Endothelial cell of umbilical vein (primary cell): Measurements from ENCODE around the gene TMEM161A. TPM values are rescaled to one million over a fixed set of nuclear protein-coding genes. Genes with fewer than 3 reads are reported as not detected.

Source experiments
- BruUV-seq: library from RNA; stranded (reverse); fragments of 400-500 nt; replicated peaks from 2 replicates; lab custom pipeline; 2021; lab: Mats Ljungman, UMichigan
- CTCF ChIA-PET: fragments of 300-600, 350-600 bp; sonication (Branson Sonifier 250); formaldehyde crosslinking; loops from one replicate; lab custom pipeline; 2021; ENCODE audit warnings: antibody characterized with exemption, inconsistent platforms; lab: Charles Lee
- POLR2A ChIA-PET: fragments of 300-600, 350-600 bp; sonication (Branson Sonifier 250); formaldehyde crosslinking; loops from one replicate; lab custom pipeline; 2021; ENCODE audit warnings: antibody characterized with exemption, inconsistent platforms; lab: Charles Lee
- DNase-seq: peaks from one replicate; pipeline ENCODE4 v3.0.0-alpha.2; 2011; ENCODE audit warnings: low read depth, low spot score
- FAIRE-seq: peaks from 2 replicates; lab custom pipeline; 2011; peaks lifted over from hg19 to GRCh38; lab: Jason Lieb, UNC
- H2AFZ ChIP-seq: 2 replicates; pipeline ENCODE4 v1.6.0; 2012; ENCODE audit warnings: low read depth, low read length, control low read depth, inconsistent platforms
- H3K27ac ChIP-seq: 2 replicates; pipeline ENCODE4 v1.5.1; 2011; ENCODE audit warnings: low read depth, mild to moderate bottlenecking, control low read depth, low read length, moderate library complexity; ENCODE audit not compliant: insufficient read depth
- H3K27me3 ChIP-seq, 2 experiments: 2 replicates each; pipeline versions ENCODE4 v1.6.0 to v1.6.1; 2011; ENCODE audit warnings: low read length in 2 of 2, mixed read lengths in 1 of 2; ENCODE audit not compliant: control insufficient read depth in 2 of 2, insufficient read depth in 2 of 2
- H3K36me3 ChIP-seq, 2 experiments: 2 replicates in 1 of 2; 3 replicates in 1 of 2; pipeline ENCODE4 v1.5.1; 2011; ENCODE audit warnings: low read length in 2 of 2, mild to moderate bottlenecking in 1 of 2, moderate library complexity in 1 of 2; ENCODE audit not compliant: control insufficient read depth in 2 of 2, insufficient read depth in 2 of 2; ENCODE audit errors: extremely low read depth in 1 of 2
- H3K4me1 ChIP-seq: 3 replicates; pipeline ENCODE4 v1.5.1; 2011; ENCODE audit warnings: mild to moderate bottlenecking, low read length; ENCODE audit not compliant: control insufficient read depth, insufficient read depth; ENCODE audit errors: extremely low read depth
- H3K4me2 ChIP-seq: 2 replicates; pipeline ENCODE4 v1.6.1; 2011; ENCODE audit warnings: low read length, control low read depth, mixed read lengths; ENCODE audit not compliant: insufficient read depth
- H3K4me3 ChIP-seq, 3 experiments: fragments of 200-600 bp in 1 of 3; sonication (generic), shearing (Covaris generic) in 1 of 3; replicated peaks in 1 of 3; 2 replicates each; pipeline ENCODE4 v1.5.1; 2011 to 2016; ENCODE audit warnings: control low read depth in 3 of 3, low read length in 3 of 3, mild to moderate bottlenecking in 2 of 3, inconsistent platforms in 1 of 3, low read depth in 1 of 3, moderate library complexity in 1 of 3; ENCODE audit not compliant: insufficient read depth in 1 of 3
- H3K79me2 ChIP-seq: 2 replicates; pipeline ENCODE4 v1.6.0; 2012; ENCODE audit warnings: low read length, inconsistent platforms; ENCODE audit not compliant: control insufficient read depth, insufficient read depth
- H3K9ac ChIP-seq: replicated peaks from 2 replicates; pipeline ENCODE3; 2011; ENCODE audit warnings: low read length, control low read depth; ENCODE audit not compliant: insufficient read depth; ENCODE audit errors: extremely low read depth
- H3K9me1 ChIP-seq: replicated peaks from 3 replicates; pipeline ENCODE4 v1.6.0; 2011; ENCODE audit warnings: mild to moderate bottlenecking, low read length; ENCODE audit not compliant: control insufficient read depth, insufficient read depth; ENCODE audit errors: extremely low read depth
- H3K9me3 ChIP-seq: replicated peaks from 2 replicates; pipeline ENCODE4 v1.5.1; 2012; ENCODE audit warnings: low read length, inconsistent platforms; ENCODE audit not compliant: control insufficient read depth, insufficient read depth
- H4K20me1 ChIP-seq: replicated peaks from 2 replicates; pipeline ENCODE3; 2011; ENCODE audit warnings: mild to moderate bottlenecking, low read length; ENCODE audit not compliant: control insufficient read depth, insufficient read depth; ENCODE audit errors: extremely low read depth
- EZH2 ChIP-seq: IDR thresholded peaks from 2 replicates; pipeline ENCODE4 v1.6.1; 2012; ENCODE audit warnings: borderline replicate concordance, low read depth, mild to moderate bottlenecking, moderate library complexity, low read length, inconsistent platforms; ENCODE audit not compliant: severe bottlenecking
- FOS ChIP-seq: IDR thresholded peaks from 2 replicates; pipeline ENCODE4 v1.6.1; 2011; ENCODE audit warnings: mild to moderate bottlenecking, low read length, moderate library complexity, borderline replicate concordance; ENCODE audit not compliant: insufficient read depth
- GATA2 ChIP-seq: IDR thresholded peaks from 2 replicates; pipeline ENCODE4 v1.7.0; 2011; ENCODE audit warnings: low read depth, mild to moderate bottlenecking, moderate library complexity, mixed read lengths, low read length; ENCODE audit not compliant: insufficient read length, insufficient read depth
- JUN ChIP-seq: IDR thresholded peaks from 2 replicates; pipeline ENCODE4 v1.6.1; 2011; ENCODE audit warnings: borderline replicate concordance, low read depth; ENCODE audit not compliant: insufficient read length, insufficient read depth
- MAX ChIP-seq: IDR thresholded peaks from 2 replicates; pipeline ENCODE4 v1.6.1; 2011; ENCODE audit not compliant: insufficient read depth, insufficient read length
- MYC ChIP-seq: IDR thresholded peaks from one replicate; pipeline ENCODE4 v1.6.1; 2011; ENCODE audit warnings: mild to moderate bottlenecking, low read depth, low read length
- POLR2A ChIP-seq: IDR thresholded peaks from 2 replicates; pipeline ENCODE4 v1.6.1; 2012; ENCODE audit warnings: low read depth, mild to moderate bottlenecking, control low read depth, low read length
- POLR2AphosphoS5 ChIP-seq: IDR thresholded peaks from 2 replicates; pipeline ENCODE4 v1.6.1; 2012; ENCODE audit warnings: low read depth, mild to moderate bottlenecking, control low read depth, low read length, moderate library complexity; ENCODE audit not compliant: insufficient read depth
- dilution Hi-C: fragments of 300-500 bp; cut with MboI; formaldehyde crosslinking; loops from one replicate; pipeline ENCODE4 v1.15.0; 2019; ENCODE audit warnings: low sequenced_read_pairs; ENCODE audit not compliant: extremely low pct_ligation_motif_present
- intact Hi-C: fragments of 100-400 bp; cut with micrococcal nuclease; formaldehyde crosslinking; loops from one replicate; pipeline ENCODE4 v1.10.0; 2022
- polyA plus RNA-seq, 4 experiments: library from polyadenylated mRNA; depleted of rRNA in 3 of 4; stranded (reverse) in 3 of 4; unstranded in 1 of 4; fragments of >200 nt; gene quantifications; 2 replicates each; pipeline versions ENCODE4 v1.2.1 to v1.2.3, GENCODE V29; 2011 to 2012; ENCODE audit warnings: missing spikeins in 1 of 4
- total RNA-seq: library from RNA; stranded (reverse); gene quantifications from 2 replicates; pipeline ENCODE4 v1.2.3, GENCODE V29; 2021
- TF ChIP-seq, protein P1 (sequence below), 2 donors: IDR thresholded peaks; 1 replicate in 1 of 2; 2 replicates in 1 of 2; pipeline ENCODE4 v1.5.1; 2011; ENCODE audit warnings: low read length in 2 of 2, mild to moderate bottlenecking in 2 of 2, moderate library complexity in 2 of 2, control low read depth in 1 of 2, inconsistent platforms in 1 of 2, low read depth in 1 of 2; ENCODE audit not compliant: insufficient read depth in 1 of 2; ENCODE audit errors: extremely low read depth in 1 of 2

Gene TMEM161A
- total and polyA plus RNA-seq, 2 donors (not counting 3 experiments of a cell fraction or from before 2014, with no cell fraction given): 24.1 to 54.9 TPM

GRCh38 chr19:19186742-19187141 is 48.5 kb upstream of the TMEM161A start:
- no peaks in the 10 kb centered on the region for H3K9me1 ChIP-seq
- H2AFZ ChIP-seq: no peak overlapping the region
- CTCF ChIA-PET: interaction anchor here (2.5 kb wide), 1 partner anchor 156 kb away, joined by 16 read pairs; no protein-coding TSS in a partner anchor
- POLR2A ChIA-PET: no interaction called here
- FAIRE-seq (no peak), DNase-seq (no peak)
- no peak overlapping the region for H3K4me2 ChIP-seq
- peaks cover 9% of the 10 kb centered on the region for H3K4me1 ChIP-seq
- H3K27ac ChIP-seq: no peak overlapping the region
- H3K9ac ChIP-seq: no peak overlapping the region
- TF ChIP-seq JUN (no peak), POLR2AphosphoS5 (no peak), MAX (no peak), FOS (no peak), GATA2 (no peak), EZH2 (no peak), MYC (no peak), POLR2A (no peak)
- TF ChIP-seq, protein P1, sequence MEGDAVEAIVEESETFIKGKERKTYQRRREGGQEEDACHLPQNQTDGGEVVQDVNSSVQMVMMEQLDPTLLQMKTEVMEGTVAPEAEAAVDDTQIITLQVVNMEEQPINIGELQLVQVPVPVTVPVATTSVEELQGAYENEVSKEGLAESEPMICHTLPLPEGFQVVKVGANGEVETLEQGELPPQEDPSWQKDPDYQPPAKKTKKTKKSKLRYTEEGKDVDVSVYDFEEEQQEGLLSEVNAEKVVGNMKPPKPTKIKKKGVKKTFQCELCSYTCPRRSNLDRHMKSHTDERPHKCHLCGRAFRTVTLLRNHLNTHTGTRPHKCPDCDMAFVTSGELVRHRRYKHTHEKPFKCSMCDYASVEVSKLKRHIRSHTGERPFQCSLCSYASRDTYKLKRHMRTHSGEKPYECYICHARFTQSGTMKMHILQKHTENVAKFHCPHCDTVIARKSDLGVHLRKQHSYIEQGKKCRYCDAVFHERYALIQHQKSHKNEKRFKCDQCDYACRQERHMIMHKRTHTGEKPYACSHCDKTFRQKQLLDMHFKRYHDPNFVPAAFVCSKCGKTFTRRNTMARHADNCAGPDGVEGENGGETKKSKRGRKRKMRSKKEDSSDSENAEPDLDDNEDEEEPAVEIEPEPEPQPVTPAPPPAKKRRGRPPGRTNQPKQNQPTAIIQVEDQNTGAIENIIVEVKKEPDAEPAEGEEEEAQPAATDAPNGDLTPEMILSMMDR (IDR thresholded peaks at IDR 0.05; ENCODE audit: extremely low read depth in 1 of 2, insufficient read depth in 1 of 2, low read depth in 1 of 2, low read length in 2 of 2): no peak
- no TSS peak for BruUV-seq
- H4K20me1 ChIP-seq: no peaks in the 10 kb centered on the region
- H3K79me2 ChIP-seq: peaks cover 18% of the 10 kb centered on the region
- H3K27me3 ChIP-seq: no peaks in the 10 kb centered on the region
- H3K9me3 ChIP-seq: no peaks in the 10 kb centered on the region
- no peak overlapping the region for H3K4me3 ChIP-seq
- dilution Hi-C loops (no loop called here), intact Hi-C loops (loop anchor here (1.0 kb wide), 1 partner anchor 156 kb away; no protein-coding TSS in a partner anchor)
- no peaks in the 10 kb centered on the region for H3K36me3 ChIP-seq
